ENCODE measurements around the gene GATA3.

Gene GATA3

GRCh38 chr10:8063128-8063908, 8.8 kb downstream of the GATA3 start:
- in situ Hi-C loops (cut with HindIII; ENCODE audit: low sequenced_read_pairs), result no loop called here

- in situ Hi-C loops (cut with HindIII; ENCODE audit: low sequenced_read_pairs), result no loop called here
Measured at GRCh38 chr10:8063935-8064334, 9.4 kb downstream of the GATA3 start.

GRCh38 chr10:8064436-8064835, 9.9 kb downstream of the GATA3 start:
- in situ Hi-C loops (cut with HindIII; ENCODE audit: low sequenced_read_pairs), result no loop called here

- in situ Hi-C loops (cut with HindIII; ENCODE audit: low sequenced_read_pairs), result no loop called here
Measured at GRCh38 chr10:8065651-8066050, 11.2 kb downstream of the GATA3 start.

GRCh38 chr10:8066124-8066523, 11.6 kb downstream of the GATA3 start:
- in situ Hi-C loops (cut with HindIII; ENCODE audit: low sequenced_read_pairs), result no loop called here

- in situ Hi-C loops (cut with HindIII; ENCODE audit: low sequenced_read_pairs), result no loop called here
Measured at GRCh38 chr10:8066797-8067196, 12.3 kb downstream of the GATA3 start.

- in situ Hi-C loops (cut with HindIII; ENCODE audit: low sequenced_read_pairs), result no loop called here
Measured at GRCh38 chr10:8069108-8069507, 14.6 kb downstream of the GATA3 start.

GRCh38 chr10:8069627-8070026, 15.1 kb downstream of the GATA3 start:
- in situ Hi-C loops (cut with HindIII; ENCODE audit: low sequenced_read_pairs), result no loop called here

- in situ Hi-C loops (cut with HindIII; ENCODE audit: low sequenced_read_pairs), result no loop called here
Measured at GRCh38 chr10:8070440-8070839, 16.0 kb downstream of the GATA3 start.

- in situ Hi-C loops (cut with HindIII; ENCODE audit: low sequenced_read_pairs), result no loop called here
Measured at GRCh38 chr10:8071006-8071405, 16.5 kb downstream of the GATA3 start.

GRCh38 chr10:8071666-8072065, 17.2 kb downstream of the GATA3 start:
- in situ Hi-C loops (cut with HindIII; ENCODE audit: low sequenced_read_pairs), result no loop called here

GRCh38 chr10:8072211-8072610, 17.7 kb downstream of the GATA3 start:
- in situ Hi-C loops (cut with HindIII; ENCODE audit: low sequenced_read_pairs), result no loop called here

- in situ Hi-C loops (cut with HindIII; ENCODE audit: low sequenced_read_pairs), result no loop called here
Measured at GRCh38 chr10:8073691-8074416, 19.4 kb downstream of the GATA3 start.

GRCh38 chr10:8074881-8075280, 20.4 kb downstream of the GATA3 start:
- in situ Hi-C loops (cut with HindIII; ENCODE audit: low sequenced_read_pairs), result no loop called here

- in situ Hi-C loops (cut with HindIII; ENCODE audit: low sequenced_read_pairs), result no loop called here
Measured at GRCh38 chr10:8075282-8076260, 21.1 kb downstream of the GATA3 start.

GRCh38 chr10:8076933-8077332, 22.4 kb downstream of the GATA3 start:
- in situ Hi-C loops (cut with HindIII; ENCODE audit: low sequenced_read_pairs), result no loop called here

- in situ Hi-C loops (cut with HindIII; ENCODE audit: low sequenced_read_pairs), result no loop called here
Measured at GRCh38 chr10:8078027-8078426, 23.5 kb downstream of the GATA3 start.

GRCh38 chr10:8079126-8079525, 24.6 kb downstream of the GATA3 start:
- in situ Hi-C loops (cut with HindIII; ENCODE audit: low sequenced_read_pairs), result no loop called here

GRCh38 chr10:8084799-8085198, 30.3 kb downstream of the GATA3 start:
- in situ Hi-C loops (cut with HindIII; ENCODE audit: low sequenced_read_pairs), result no loop called here

- in situ Hi-C loops (cut with HindIII; ENCODE audit: low sequenced_read_pairs), result no loop called here
Measured at GRCh38 chr10:8085251-8085650, 30.8 kb downstream of the GATA3 start.

- in situ Hi-C loops (cut with HindIII; ENCODE audit: low sequenced_read_pairs), result no loop called here
Measured at GRCh38 chr10:8086315-8086714, 31.8 kb downstream of the GATA3 start.

Measured in DLD1 (cell line).